HEK293 (cell line): ENCODE results near the gene KRTAP9-7.

Experiments used
- CTCF ChIA-PET: fragments of 350-600 bp; formaldehyde crosslinking; extraction: SDS; loops from one replicate; lab custom pipeline; 2021; ENCODE audit warnings: antibody characterized with exemption; lab: Yijun Ruan, JAX
- POLR2A ChIA-PET: fragments of 300-600 bp; formaldehyde crosslinking; extraction: SDS; loops from one replicate; lab custom pipeline; 2020; ENCODE audit warnings: antibody characterized with exemption, inconsistent platforms; lab: Yijun Ruan, JAX
- H3K27ac ChIP-seq: fragments of 200-500 bp; sonication (Bioruptor generic); 2 replicates; pipeline ENCODE4 v1.5.1; 2014; ENCODE audit warnings: low read depth, low read length, control low read depth, inconsistent platforms; ENCODE audit errors: extremely low read depth
- H3K36me3 ChIP-seq, 2 experiments: fragments of 200-500 bp in 1 of 2; sonication (Bioruptor generic) in 1 of 2; 1 replicate in 1 of 2; 2 replicates in 1 of 2; pipeline ENCODE4 v1.5.1; 2014 to 2017; ENCODE audit warnings: inconsistent platforms in 2 of 2, low read length in 2 of 2; ENCODE audit not compliant: control insufficient read depth in 2 of 2, insufficient read depth in 1 of 2
- H3K4me1 ChIP-seq: fragments of 200-500 bp; sonication (Bioruptor generic); 2 replicates; pipeline ENCODE4 v1.5.1; 2014; ENCODE audit warnings: mild to moderate bottlenecking, low read length, inconsistent platforms; ENCODE audit not compliant: control insufficient read depth, insufficient read depth
- H3K4me3 ChIP-seq: 2 replicates; pipeline ENCODE4 v1.5.1; 2011; ENCODE audit warnings: low read depth, mild to moderate bottlenecking, control low read depth, low read length, moderate library complexity
- H3K9me3 ChIP-seq: fragments of 200-500 bp; sonication (Bioruptor generic); 2 replicates; pipeline ENCODE4 v1.5.1; 2014; ENCODE audit warnings: low read depth, low read length, inconsistent platforms; ENCODE audit not compliant: control insufficient read depth, insufficient read depth
- KLF10 ChIP-seq: fragments of 450-650 bp; IDR thresholded peaks from 2 replicates; pipeline ENCODE4 v1.5.1; 2018; ENCODE audit warnings: missing biosample characterization, mild to moderate bottlenecking, missing genetic modification characterization
- MZF1 ChIP-seq: fragments of 450-650 bp; formaldehyde crosslinking; IDR thresholded peaks from 2 replicates; pipeline ENCODE4 v1.5.1; 2017; ENCODE audit warnings: missing biosample characterization, missing genetic modification characterization, borderline replicate concordance
- SCRT2 ChIP-seq: fragments of 450-650 bp; formaldehyde crosslinking; IDR thresholded peaks from 2 replicates; pipeline ENCODE4 v1.5.1; 2016; ENCODE audit warnings: missing biosample characterization, missing genetic modification characterization
- SP7 ChIP-seq: fragments of 450-650 bp; formaldehyde crosslinking; IDR thresholded peaks from 2 replicates; pipeline ENCODE4 v1.5.1; 2016; ENCODE audit warnings: missing biosample characterization, missing genetic modification characterization
- ZFHX2 ChIP-seq: fragments of 450-650 bp; formaldehyde crosslinking; conservative IDR thresholded peaks from 2 replicates; pipeline ENCODE4 v1.5.1; 2016; ENCODE audit warnings: missing biosample characterization, missing genetic modification characterization
- ZNF140 ChIP-seq: fragments of 450-650 bp; formaldehyde crosslinking; IDR thresholded peaks from 2 replicates; pipeline ENCODE4 v1.5.1; 2016; ENCODE audit warnings: missing biosample characterization, missing genetic modification characterization
- ZNF19 ChIP-seq: fragments of 450-650 bp; formaldehyde crosslinking; IDR thresholded peaks from 2 replicates; pipeline ENCODE4; 2016; ENCODE audit warnings: missing biosample characterization, missing genetic modification characterization, low read depth
- ZNF37A ChIP-seq: fragments of 450-650 bp; IDR thresholded peaks from 2 replicates; pipeline ENCODE4 v1.5.1; 2018; ENCODE audit warnings: missing biosample characterization, missing genetic modification characterization
- ZNF48 ChIP-seq: fragments of 450-650 bp; formaldehyde crosslinking; IDR thresholded peaks from 2 replicates; pipeline ENCODE4 v1.5.1; 2016; ENCODE audit warnings: missing biosample characterization, missing genetic modification characterization
- ZNF501 ChIP-seq: fragments of 450-650 bp; formaldehyde crosslinking; IDR thresholded peaks from 2 replicates; pipeline ENCODE4 v1.5.1; 2016; ENCODE audit warnings: missing biosample characterization, missing genetic modification characterization
- ZNF529 ChIP-seq: fragments of 450-650 bp; formaldehyde crosslinking; IDR thresholded peaks from 2 replicates; pipeline ENCODE4 v1.5.1; 2017; ENCODE audit warnings: missing genetic modification characterization, missing biosample characterization; ENCODE audit not compliant: insufficient replicate concordance
- ZNF621 ChIP-seq: fragments of 450-650 bp; formaldehyde crosslinking; IDR thresholded peaks from 2 replicates; pipeline ENCODE4 v1.5.1; 2017; ENCODE audit warnings: missing biosample characterization, missing genetic modification characterization
- ZNF626 ChIP-seq: fragments of 450-650 bp; sonication (Bioruptor Pico); formaldehyde crosslinking; IDR thresholded peaks from 2 replicates; pipeline ENCODE4 v1.5.1; 2018; ENCODE audit warnings: missing biosample characterization, missing genetic modification characterization, inconsistent platforms
- ZNF776 ChIP-seq: fragments of 450-650 bp; formaldehyde crosslinking; IDR thresholded peaks from 2 replicates; pipeline ENCODE4 v1.5.0; 2017; ENCODE audit warnings: missing biosample characterization, missing genetic modification characterization, borderline replicate concordance
- ZNF777 ChIP-seq: fragments of 450-650 bp; formaldehyde crosslinking; IDR thresholded peaks from 2 replicates; pipeline ENCODE4 v1.5.1; 2017; ENCODE audit warnings: missing biosample characterization, missing genetic modification characterization, borderline replicate concordance
- TF ChIP-seq, protein P1 (sequence below): fragments of 450-650 bp; formaldehyde crosslinking; IDR thresholded peaks from 2 replicates; pipeline ENCODE4 v1.5.1; 2016; ENCODE audit warnings: missing biosample characterization, missing genetic modification characterization
- TF ChIP-seq, protein P2 (sequence below): fragments of 450-650 bp; formaldehyde crosslinking; IDR thresholded peaks from 2 replicates; pipeline ENCODE4 v1.5.1; 2016; ENCODE audit warnings: missing biosample characterization, missing genetic modification characterization
- TF ChIP-seq, protein P3 (sequence below): fragments of 450-650 bp; formaldehyde crosslinking; IDR thresholded peaks from 2 replicates; pipeline ENCODE4 v1.5.1; 2016; ENCODE audit warnings: missing biosample characterization, missing genetic modification characterization
- TF ChIP-seq, protein P4 (sequence below): fragments of 450-650 bp; formaldehyde crosslinking; IDR thresholded peaks from 2 replicates; pipeline ENCODE4 v1.5.1; 2017; ENCODE audit warnings: missing biosample characterization, missing genetic modification characterization

The KRTAP9-7 gene

DNA sequence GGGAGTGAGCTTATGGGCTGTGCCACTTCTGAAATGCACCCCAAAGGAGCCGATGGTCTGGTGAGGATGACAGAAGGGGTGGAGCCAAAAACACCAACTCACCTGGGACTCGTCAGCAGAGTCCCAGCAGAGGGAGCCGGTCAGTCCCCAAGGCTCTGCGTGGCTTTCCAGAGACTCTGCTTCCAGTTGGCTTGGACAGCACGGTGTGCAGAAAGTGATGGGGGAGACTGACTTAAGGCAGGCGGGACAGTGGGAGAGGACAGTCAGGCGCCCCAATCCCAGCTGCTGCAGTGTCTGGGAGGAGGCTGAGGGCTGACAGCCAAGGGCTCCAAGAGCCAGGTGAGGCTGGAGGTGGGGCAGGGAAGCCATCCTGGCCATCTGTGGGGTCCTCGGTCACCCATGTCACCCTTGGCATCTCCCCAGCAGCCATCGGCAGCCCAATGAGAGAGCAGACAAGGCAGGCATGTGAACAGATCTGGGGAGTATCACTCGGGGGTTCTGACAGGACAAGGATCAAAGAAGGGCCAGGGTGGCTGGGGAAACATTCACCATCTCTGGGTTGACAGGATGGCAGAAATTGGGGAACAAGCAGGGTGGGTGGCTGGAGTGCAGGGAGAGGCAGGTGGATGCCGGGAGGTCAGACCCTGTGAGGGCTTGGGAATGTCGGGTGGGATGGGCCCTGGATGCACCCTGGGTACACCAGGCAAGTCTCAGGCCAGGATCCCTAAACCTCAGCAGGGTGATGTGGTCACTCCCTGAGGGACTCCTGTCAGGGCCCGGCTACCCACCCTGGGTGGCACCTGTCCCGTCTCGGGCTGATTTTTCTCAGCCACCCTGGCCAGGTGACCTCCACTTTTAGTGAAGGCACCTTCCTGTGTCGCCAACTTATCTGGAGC lies 48.9 kb downstream of the KRTAP9-7 start:
- POLR2A ChIA-PET = interaction anchor here (0.6 kb wide), 1 partner anchor 75 kb away, joined by 3 read pairs; no protein-coding TSS in a partner anchor
- no peak overlapping the region for H3K27ac ChIP-seq
- no peaks in the 10 kb centered on the region for H3K9me3 ChIP-seq
- no peak for TF ChIP-seq ZNF626 (tag by site-specific recombination)
- TF ChIP-seq, protein P1, sequence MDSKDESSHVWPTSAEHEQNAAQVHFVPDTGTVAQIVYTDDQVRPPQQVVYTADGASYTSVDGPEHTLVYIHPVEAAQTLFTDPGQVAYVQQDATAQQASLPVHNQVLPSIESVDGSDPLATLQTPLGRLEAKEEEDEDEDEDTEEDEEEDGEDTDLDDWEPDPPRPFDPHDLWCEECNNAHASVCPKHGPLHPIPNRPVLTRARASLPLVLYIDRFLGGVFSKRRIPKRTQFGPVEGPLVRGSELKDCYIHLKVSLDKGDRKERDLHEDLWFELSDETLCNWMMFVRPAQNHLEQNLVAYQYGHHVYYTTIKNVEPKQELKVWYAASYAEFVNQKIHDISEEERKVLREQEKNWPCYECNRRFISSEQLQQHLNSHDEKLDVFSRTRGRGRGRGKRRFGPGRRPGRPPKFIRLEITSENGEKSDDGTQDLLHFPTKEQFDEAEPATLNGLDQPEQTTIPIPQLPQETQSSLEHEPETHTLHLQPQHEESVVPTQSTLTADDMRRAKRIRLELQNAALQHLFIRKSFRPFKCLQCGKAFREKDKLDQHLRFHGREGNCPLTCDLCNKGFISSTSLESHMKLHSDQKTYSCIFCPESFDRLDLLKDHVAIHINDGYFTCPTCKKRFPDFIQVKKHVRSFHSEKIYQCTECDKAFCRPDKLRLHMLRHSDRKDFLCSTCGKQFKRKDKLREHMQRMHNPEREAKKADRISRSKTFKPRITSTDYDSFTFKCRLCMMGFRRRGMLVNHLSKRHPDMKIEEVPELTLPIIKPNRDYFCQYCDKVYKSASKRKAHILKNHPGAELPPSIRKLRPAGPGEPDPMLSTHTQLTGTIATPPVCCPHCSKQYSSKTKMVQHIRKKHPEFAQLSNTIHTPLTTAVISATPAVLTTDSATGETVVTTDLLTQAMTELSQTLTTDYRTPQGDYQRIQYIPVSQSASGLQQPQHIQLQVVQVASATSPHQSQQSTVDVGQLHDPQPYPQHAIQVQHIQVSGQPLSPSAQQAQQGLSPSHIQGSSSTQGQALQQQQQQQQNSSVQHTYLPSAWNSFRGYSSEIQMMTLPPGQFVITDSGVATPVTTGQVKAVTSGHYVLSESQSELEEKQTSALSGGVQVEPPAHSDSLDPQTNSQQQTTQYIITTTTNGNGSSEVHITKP = peak; percentile 61
- TF ChIP-seq, protein P2, sequence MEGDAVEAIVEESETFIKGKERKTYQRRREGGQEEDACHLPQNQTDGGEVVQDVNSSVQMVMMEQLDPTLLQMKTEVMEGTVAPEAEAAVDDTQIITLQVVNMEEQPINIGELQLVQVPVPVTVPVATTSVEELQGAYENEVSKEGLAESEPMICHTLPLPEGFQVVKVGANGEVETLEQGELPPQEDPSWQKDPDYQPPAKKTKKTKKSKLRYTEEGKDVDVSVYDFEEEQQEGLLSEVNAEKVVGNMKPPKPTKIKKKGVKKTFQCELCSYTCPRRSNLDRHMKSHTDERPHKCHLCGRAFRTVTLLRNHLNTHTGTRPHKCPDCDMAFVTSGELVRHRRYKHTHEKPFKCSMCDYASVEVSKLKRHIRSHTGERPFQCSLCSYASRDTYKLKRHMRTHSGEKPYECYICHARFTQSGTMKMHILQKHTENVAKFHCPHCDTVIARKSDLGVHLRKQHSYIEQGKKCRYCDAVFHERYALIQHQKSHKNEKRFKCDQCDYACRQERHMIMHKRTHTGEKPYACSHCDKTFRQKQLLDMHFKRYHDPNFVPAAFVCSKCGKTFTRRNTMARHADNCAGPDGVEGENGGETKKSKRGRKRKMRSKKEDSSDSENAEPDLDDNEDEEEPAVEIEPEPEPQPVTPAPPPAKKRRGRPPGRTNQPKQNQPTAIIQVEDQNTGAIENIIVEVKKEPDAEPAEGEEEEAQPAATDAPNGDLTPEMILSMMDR (tag by site-specific recombination) = 0 out of 2 replicates have a peak, but pooled peaks have one; percentile 29
- CTCF ChIA-PET = interaction anchor here (0.6 to 3.9 kb wide), 10 partner anchors 9 to 416 kb away, joined by 3 to 27 read pairs (median 4); no protein-coding TSS in a partner anchor
- H3K4me1 ChIP-seq = no peaks in the 10 kb centered on the region
- H3K36me3 ChIP-seq = no peaks in the 10 kb centered on the region
- H3K4me3 ChIP-seq = no peak overlapping the region

DNA sequence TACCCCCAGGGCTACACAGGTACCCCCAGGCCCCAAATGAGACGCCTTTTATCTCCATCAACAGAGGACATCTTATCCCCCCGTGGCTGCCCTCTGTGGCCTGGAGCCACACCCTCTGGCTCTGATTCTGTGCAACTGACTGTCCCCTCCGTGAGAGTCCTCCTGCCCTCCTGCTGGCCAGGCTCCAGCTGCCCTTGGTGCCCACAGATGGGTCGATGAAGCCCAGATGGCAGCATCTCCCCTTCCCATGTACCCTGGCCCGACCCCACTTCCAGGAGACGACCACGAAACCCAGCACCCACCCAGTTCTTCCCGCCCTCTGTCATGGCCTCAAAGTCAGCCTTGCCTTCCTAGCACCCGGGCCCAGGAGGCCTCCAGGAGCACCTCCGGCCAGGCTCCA lies 49.6 kb downstream of the KRTAP9-7 start:
- ChIA-PET CTCF (no interaction called here), POLR2A (no interaction called here)
- Histone ChIP-seq H3K4me1 (no peaks in the 10 kb centered on the region), H3K36me3 (no peaks in the 10 kb centered on the region), H3K27ac (no peak overlapping the region), H3K9me3 (no peaks in the 10 kb centered on the region), H3K4me3 (no peak overlapping the region)
- TF ChIP-seq ZNF140 = no peak
- TF ChIP-seq SP7 (tag by site-specific recombination) = no peak
- TF ChIP-seq, protein P3, sequence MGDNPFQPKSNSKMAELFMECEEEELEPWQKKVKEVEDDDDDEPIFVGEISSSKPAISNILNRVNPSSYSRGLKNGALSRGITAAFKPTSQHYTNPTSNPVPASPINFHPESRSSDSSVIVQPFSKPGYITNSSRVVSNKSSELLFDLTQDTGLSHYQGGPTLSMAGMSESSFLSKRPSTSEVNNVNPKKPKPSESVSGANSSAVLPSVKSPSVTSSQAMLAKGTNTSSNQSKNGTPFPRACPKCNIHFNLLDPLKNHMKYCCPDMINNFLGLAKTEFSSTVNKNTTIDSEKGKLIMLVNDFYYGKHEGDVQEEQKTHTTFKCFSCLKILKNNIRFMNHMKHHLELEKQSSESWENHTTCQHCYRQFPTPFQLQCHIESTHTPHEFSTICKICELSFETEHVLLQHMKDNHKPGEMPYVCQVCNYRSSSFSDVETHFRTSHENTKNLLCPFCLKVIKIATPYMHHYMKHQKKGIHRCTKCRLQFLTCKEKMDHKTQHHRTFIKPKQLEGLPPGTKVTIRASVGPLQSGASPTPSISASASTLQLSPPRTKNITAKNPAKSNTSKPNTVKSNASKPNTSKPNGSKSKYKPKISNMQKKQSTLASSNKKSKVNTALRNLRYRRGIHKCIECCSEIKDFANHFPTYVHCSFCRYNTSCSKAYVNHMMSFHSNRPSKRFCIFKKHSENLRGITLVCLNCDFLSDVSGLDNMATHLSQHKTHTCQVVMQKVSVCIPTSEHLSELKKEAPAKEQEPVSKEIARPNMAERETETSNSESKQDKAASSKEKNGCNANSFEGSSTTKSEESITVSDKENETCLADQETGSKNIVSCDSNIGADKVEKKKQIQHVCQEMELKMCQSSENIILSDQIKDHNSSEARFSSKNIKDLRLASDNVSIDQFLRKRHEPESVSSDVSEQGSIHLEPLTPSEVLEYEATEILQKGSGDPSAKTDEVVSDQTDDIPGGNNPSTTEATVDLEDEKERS (tag by site-specific recombination) = no peak
- no peak for TF ChIP-seq ZNF19
- TF ChIP-seq ZNF776 (tag by site-specific recombination) = no peak
- no peak for TF ChIP-seq ZFHX2 (tag by site-specific recombination)
- TF ChIP-seq ZNF621 (tag by site-specific recombination) = no peak
- TF ChIP-seq SCRT2 (tag by site-specific recombination) = no peak
- TF ChIP-seq ZNF529 (tag by site-specific recombination) = no peak
- TF ChIP-seq MZF1 (tag by site-specific recombination) = no peak
- no peak for TF ChIP-seq ZNF501 (tag by site-specific recombination)
- no peak for TF ChIP-seq ZNF48
- no peak for TF ChIP-seq ZNF777
- TF ChIP-seq ZNF37A = no peak
- TF ChIP-seq, protein P4, sequence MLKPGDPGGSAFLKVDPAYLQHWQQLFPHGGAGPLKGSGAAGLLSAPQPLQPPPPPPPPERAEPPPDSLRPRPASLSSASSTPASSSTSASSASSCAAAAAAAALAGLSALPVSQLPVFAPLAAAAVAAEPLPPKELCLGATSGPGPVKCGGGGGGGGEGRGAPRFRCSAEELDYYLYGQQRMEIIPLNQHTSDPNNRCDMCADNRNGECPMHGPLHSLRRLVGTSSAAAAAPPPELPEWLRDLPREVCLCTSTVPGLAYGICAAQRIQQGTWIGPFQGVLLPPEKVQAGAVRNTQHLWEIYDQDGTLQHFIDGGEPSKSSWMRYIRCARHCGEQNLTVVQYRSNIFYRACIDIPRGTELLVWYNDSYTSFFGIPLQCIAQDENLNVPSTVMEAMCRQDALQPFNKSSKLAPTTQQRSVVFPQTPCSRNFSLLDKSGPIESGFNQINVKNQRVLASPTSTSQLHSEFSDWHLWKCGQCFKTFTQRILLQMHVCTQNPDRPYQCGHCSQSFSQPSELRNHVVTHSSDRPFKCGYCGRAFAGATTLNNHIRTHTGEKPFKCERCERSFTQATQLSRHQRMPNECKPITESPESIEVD = no peak
- TF ChIP-seq KLF10 (tag by site-specific recombination) = no peak
